GM23338 (cell line): ENCODE results near the gene CYP4B1. TPM values are rescaled to one million over a fixed set of nuclear protein-coding genes. Genes with fewer than 3 reads are reported as not detected.

Source experiments
- ATAC-seq: fragments of 200-7000 bp; cut with Tn5 transposase; 3 replicates; pipeline ENCODE4 v1.9.1; 2020
- DNase-seq: peaks from one replicate; pipeline ENCODE4 v3.0.0-alpha.2; 2015; ENCODE audit warnings: low spot score
- H2AFZ ChIP-seq: fragments of 200-600 bp; sonication (generic); 2 replicates; pipeline ENCODE4 v1.8.0; 2016; ENCODE audit warnings: antibody characterized with exemption, mild to moderate bottlenecking, moderate library complexity
- H3F3A ChIP-seq: fragments of 200-600 bp; sonication (generic); replicated peaks from 2 replicates; pipeline ENCODE4 v1.8.0; 2017; ENCODE audit warnings: antibody characterized with exemption, mixed run types, low read depth
- H3K27ac ChIP-seq: fragments of 200-600 bp; sonication (generic); 2 replicates; pipeline ENCODE4 v1.6.1; 2016; ENCODE audit warnings: low read depth
- H3K27me3 ChIP-seq: fragments of 200-600 bp; sonication (generic); 2 replicates; pipeline ENCODE4 v1.8.0; 2016; ENCODE audit warnings: mild to moderate bottlenecking, mixed run types, moderate library complexity; ENCODE audit not compliant: insufficient read depth
- H3K36me3 ChIP-seq: fragments of 200-600 bp; sonication (generic); 2 replicates; pipeline ENCODE4 v1.8.0; 2016; ENCODE audit warnings: mild to moderate bottlenecking; ENCODE audit not compliant: insufficient read depth
- H3K4me1 ChIP-seq: fragments of 200-600 bp; sonication (generic); 2 replicates; pipeline ENCODE4 v1.8.0; 2016; ENCODE audit warnings: mild to moderate bottlenecking, moderate library complexity; ENCODE audit not compliant: insufficient read depth
- H3K4me2 ChIP-seq: fragments of 200-600 bp; sonication (generic); 2 replicates; pipeline ENCODE4 v1.7.1; 2017; ENCODE audit warnings: mixed run types
- H3K4me3 ChIP-seq: fragments of 200-600 bp; sonication (generic); 2 replicates; pipeline ENCODE4 v1.6.1; 2016; ENCODE audit warnings: mixed run types
- H3K79me2 ChIP-seq: fragments of 200-600 bp; sonication (generic); replicated peaks from 2 replicates; pipeline ENCODE4 v1.8.0; 2017; ENCODE audit warnings: mild to moderate bottlenecking; ENCODE audit not compliant: insufficient read depth
- H3K9me2 ChIP-seq: fragments of 200-600 bp; sonication (generic); 2 replicates; pipeline ENCODE4 v1.8.0; 2017; ENCODE audit not compliant: insufficient read depth
- H4K20me1 ChIP-seq: fragments of 200-600 bp; sonication (generic); replicated peaks from 2 replicates; pipeline ENCODE4 v1.8.0; 2017; ENCODE audit warnings: mild to moderate bottlenecking; ENCODE audit not compliant: insufficient read depth
- H3K27ac Mint-ChIP-seq: 2 replicates; pipeline ENCODE4 v1.8.0; 2020; ENCODE audit warnings: inconsistent platforms, mild to moderate bottlenecking, moderate library complexity, mixed read lengths
- H3K27me3 Mint-ChIP-seq: 3 replicates; pipeline ENCODE4 v1.8.0; 2022; ENCODE audit warnings: low read depth, mild to moderate bottlenecking, moderate library complexity, mixed read lengths, inconsistent platforms; ENCODE audit not compliant: insufficient read depth, poor library complexity
- H3K36me3 Mint-ChIP-seq: 3 replicates; pipeline ENCODE4 v1.8.0; 2021; ENCODE audit warnings: low read depth, mild to moderate bottlenecking, inconsistent platforms, moderate library complexity, mixed read lengths
- H3K4me1 Mint-ChIP-seq: 3 replicates; pipeline ENCODE4 v1.8.0; 2020; ENCODE audit warnings: mild to moderate bottlenecking, inconsistent platforms, mixed read lengths
- H3K4me3 Mint-ChIP-seq: 3 replicates; pipeline ENCODE4 v1.8.0; 2021; ENCODE audit warnings: moderate library complexity, mild to moderate bottlenecking, inconsistent platforms, mixed read lengths
- H3K9me3 Mint-ChIP-seq: 3 replicates; pipeline ENCODE4 v1.8.0; 2020; ENCODE audit warnings: moderate library complexity, mild to moderate bottlenecking, inconsistent platforms, mixed read lengths
- CREB1 ChIP-seq: fragments of 250-450 bp; sonication (Bioruptor Pico); IDR thresholded peaks from 2 replicates; pipeline ENCODE4 v1.5.0; 2020; ENCODE audit warnings: low read depth, mild to moderate bottlenecking, moderate library complexity
- JUNB ChIP-seq: IDR thresholded peaks from one replicate; pipeline ENCODE4 v1.6.1; 2016; ENCODE audit warnings: antibody characterized with exemption; ENCODE audit not compliant: unreplicated experiment
- NANOG ChIP-seq: IDR thresholded peaks from 2 replicates; pipeline ENCODE4 v1.6.1; 2016; ENCODE audit warnings: antibody characterized with exemption, borderline replicate concordance
- STAT1 ChIP-seq: IDR thresholded peaks from one replicate; pipeline ENCODE4 v1.6.1; 2016; ENCODE audit warnings: antibody characterized with exemption; ENCODE audit not compliant: unreplicated experiment
- ZNF114 ChIP-seq: fragments of 250-450 bp; sonication (Bioruptor Pico); IDR thresholded peaks from 2 replicates; pipeline ENCODE4 v1.5.0; 2020; ENCODE audit warnings: mild to moderate bottlenecking, moderate library complexity
- ZNF331 ChIP-seq: fragments of 250-450 bp; sonication (Bioruptor Pico); IDR thresholded peaks from 2 replicates; pipeline ENCODE4 v1.5.0; 2020; ENCODE audit warnings: low read depth, mild to moderate bottlenecking, moderate library complexity
- polyA plus RNA-seq: library from polyadenylated mRNA; unstranded; fragments of >200 nt; fragmentation: Nextera tagmentation; extraction: Ambion mirVana; gene quantifications from 2 replicates; pipeline ENCODE4 v1.2.1, GENCODE V29; 2016
- total RNA-seq: library from RNA; depleted of rRNA; stranded (reverse); fragments of >200 nt; shearing (Covaris generic); gene quantifications from 2 replicates; pipeline ENCODE4 v1.2.3, GENCODE V29; 2014
- TF ChIP-seq, protein P1 (sequence below), 2 experiments: fragments of 200-600 bp in 1 of 2; sonication (generic) in 1 of 2; conservative IDR thresholded peaks; 2 replicates each; pipeline versions ENCODE4 v1.5.1 to v1.6.1; 2016 to 2017; ENCODE audit warnings: antibody characterized with exemption in 2 of 2, low read depth in 2 of 2, mild to moderate bottlenecking in 2 of 2, moderate library complexity in 1 of 2
- TF ChIP-seq, protein P2 (sequence below): IDR thresholded peaks from one replicate; pipeline ENCODE4 v1.6.1; 2018; ENCODE audit warnings: antibody characterized with exemption; ENCODE audit not compliant: unreplicated experiment

Gene CYP4B1
- total and polyA plus RNA-seq, 2 experiments from 2014 or later: not detected

DNA sequence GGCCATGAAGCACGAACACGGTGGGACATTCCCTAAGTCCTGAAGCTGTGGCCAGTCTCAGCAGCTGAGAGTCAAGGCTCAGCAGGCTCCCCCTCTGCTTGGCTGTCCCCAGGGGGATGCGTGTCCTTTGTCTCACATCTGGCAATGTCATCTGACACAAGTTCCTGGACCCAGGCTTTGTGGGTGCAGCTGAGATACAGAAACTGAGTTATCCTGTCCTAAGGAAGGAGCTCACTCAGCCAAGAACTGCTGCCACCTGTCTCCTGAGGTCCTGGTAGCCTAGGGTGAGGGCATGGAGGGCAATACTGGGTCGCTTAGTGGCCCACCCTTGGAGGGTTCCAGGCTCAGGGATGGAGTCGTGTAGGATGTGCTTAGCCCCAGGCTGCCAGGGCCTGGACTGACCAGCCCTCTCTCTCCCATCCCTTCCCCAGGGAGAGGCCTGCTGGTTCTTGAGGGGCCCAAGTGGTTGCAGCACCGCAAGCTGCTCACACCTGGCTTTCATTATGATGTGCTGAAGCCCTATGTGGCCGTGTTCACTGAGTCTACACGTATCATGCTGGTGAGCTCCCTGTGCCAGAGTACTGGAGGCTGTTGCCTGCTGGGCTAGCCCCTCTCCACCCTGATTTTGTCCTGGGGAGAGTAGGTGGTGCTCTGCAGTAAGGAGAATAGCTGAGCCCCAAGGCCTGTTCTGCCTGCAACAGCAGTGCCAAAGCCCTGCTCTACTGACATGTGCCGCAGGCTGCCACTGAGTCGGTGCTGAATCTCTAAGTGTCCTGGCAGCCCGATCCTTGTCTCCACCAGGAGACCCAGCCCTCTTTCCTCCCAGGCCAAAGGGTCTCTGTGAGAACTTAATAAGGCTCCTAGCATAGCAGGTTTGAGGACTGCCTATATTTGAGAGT, 13.5 kb downstream of the CYP4B1 start:
- Mint-ChIP-seq H3K9me3 (peaks cover 7% of the 10 kb centered on the region), H3K4me3 (no peak overlapping the region), H3K27ac (no peak overlapping the region), H3K27me3 (peaks cover 2% of the 10 kb centered on the region), H3K4me1 (no peaks in the 10 kb centered on the region), H3K36me3 (no peaks in the 10 kb centered on the region; the same call in 2 of the 3 replicates)
- DNase-seq (no peak), ATAC-seq (no peak)
- no peaks in the 10 kb centered on the region for H3K27me3 ChIP-seq
- TF ChIP-seq, protein P1, sequence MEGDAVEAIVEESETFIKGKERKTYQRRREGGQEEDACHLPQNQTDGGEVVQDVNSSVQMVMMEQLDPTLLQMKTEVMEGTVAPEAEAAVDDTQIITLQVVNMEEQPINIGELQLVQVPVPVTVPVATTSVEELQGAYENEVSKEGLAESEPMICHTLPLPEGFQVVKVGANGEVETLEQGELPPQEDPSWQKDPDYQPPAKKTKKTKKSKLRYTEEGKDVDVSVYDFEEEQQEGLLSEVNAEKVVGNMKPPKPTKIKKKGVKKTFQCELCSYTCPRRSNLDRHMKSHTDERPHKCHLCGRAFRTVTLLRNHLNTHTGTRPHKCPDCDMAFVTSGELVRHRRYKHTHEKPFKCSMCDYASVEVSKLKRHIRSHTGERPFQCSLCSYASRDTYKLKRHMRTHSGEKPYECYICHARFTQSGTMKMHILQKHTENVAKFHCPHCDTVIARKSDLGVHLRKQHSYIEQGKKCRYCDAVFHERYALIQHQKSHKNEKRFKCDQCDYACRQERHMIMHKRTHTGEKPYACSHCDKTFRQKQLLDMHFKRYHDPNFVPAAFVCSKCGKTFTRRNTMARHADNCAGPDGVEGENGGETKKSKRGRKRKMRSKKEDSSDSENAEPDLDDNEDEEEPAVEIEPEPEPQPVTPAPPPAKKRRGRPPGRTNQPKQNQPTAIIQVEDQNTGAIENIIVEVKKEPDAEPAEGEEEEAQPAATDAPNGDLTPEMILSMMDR (conservative IDR thresholded peaks at IDR 0.05; ENCODE audit: low read depth in 2 of 2): no peak
- H3K36me3 ChIP-seq: no peaks in the 10 kb centered on the region
- no peaks in the 10 kb centered on the region for H3K9me2 ChIP-seq
- no peaks in the 10 kb centered on the region for H3K4me1 ChIP-seq
- H3K27ac ChIP-seq: no peak overlapping the region
- H2AFZ ChIP-seq: no peak overlapping the region
- no peaks in the 10 kb centered on the region for H3K79me2 ChIP-seq
- no peak overlapping the region for H3K4me2 ChIP-seq
- H4K20me1 ChIP-seq: no peaks in the 10 kb centered on the region
- no peaks in the 10 kb centered on the region for H3F3A ChIP-seq
- H3K4me3 ChIP-seq: no peak overlapping the region

DNA sequence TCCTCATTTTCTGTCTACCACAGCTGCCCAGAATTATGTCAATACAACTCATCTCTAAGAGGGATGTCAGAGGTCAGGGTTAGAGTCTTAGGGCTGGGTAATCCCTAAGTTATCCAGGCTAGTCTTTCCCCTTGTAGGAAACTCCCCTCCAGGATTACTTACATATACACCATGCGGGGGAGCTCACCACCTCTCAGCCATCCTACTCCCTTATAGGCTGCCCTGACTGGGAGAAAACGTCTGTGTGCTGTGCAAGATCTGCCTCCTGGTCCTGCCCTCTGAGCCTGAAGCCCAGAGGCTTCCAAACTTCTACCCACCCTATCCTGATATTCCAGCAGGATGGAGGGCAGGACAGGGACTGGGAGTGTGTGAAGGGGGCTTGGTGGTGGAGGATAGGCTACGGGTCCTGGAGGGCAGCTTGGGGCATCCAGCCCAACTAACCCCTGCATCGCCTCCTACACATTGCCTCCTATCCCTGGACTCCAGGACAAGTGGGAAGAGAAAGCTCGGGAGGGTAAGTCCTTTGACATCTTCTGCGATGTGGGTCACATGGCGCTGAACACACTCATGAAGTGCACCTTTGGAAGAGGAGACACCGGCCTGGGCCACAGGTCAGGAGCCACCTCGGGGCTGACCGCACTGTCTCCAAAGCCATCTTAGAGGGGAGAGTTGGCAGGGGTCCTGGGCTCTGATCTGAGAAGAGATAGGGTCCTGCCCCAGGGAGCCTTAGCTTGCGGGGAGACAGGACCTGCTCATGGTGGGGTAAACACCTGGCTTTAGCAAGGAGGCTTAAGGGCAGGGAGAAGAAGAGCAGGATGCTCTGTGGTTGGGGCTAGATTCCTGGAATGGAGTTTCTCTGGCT, 14.4 kb downstream of the CYP4B1 start:
- no peak overlapping the region for H3K27ac Mint-ChIP-seq
- Histone ChIP-seq H3K36me3 (no peaks in the 10 kb centered on the region), H4K20me1 (no peaks in the 10 kb centered on the region), H3F3A (no peaks in the 10 kb centered on the region), H3K79me2 (no peaks in the 10 kb centered on the region), H3K4me1 (no peaks in the 10 kb centered on the region), H3K27ac (no peak overlapping the region), H3K9me2 (no peaks in the 10 kb centered on the region), H2AFZ (no peak overlapping the region), H3K4me3 (no peak overlapping the region), H3K27me3 (no peaks in the 10 kb centered on the region), H3K4me2 (no peak overlapping the region)
- H3K4me1 Mint-ChIP-seq: no peaks in the 10 kb centered on the region
- H3K27me3 Mint-ChIP-seq: peaks cover 2% of the 10 kb centered on the region
- H3K4me3 Mint-ChIP-seq: no peak overlapping the region
- DNase-seq: no peak
- TF ChIP-seq, protein P1 (conservative IDR thresholded peaks at IDR 0.05; ENCODE audit: low read depth in 2 of 2): no peak
- TF ChIP-seq NANOG (no peak), CREB1 (CRISPR knock-in tag) (no peak), STAT1 (no peak), ZNF331 (CRISPR knock-in tag) (no peak), ZNF114 (CRISPR knock-in tag) (no peak), JUNB (no peak)
- TF ChIP-seq, protein P2, sequence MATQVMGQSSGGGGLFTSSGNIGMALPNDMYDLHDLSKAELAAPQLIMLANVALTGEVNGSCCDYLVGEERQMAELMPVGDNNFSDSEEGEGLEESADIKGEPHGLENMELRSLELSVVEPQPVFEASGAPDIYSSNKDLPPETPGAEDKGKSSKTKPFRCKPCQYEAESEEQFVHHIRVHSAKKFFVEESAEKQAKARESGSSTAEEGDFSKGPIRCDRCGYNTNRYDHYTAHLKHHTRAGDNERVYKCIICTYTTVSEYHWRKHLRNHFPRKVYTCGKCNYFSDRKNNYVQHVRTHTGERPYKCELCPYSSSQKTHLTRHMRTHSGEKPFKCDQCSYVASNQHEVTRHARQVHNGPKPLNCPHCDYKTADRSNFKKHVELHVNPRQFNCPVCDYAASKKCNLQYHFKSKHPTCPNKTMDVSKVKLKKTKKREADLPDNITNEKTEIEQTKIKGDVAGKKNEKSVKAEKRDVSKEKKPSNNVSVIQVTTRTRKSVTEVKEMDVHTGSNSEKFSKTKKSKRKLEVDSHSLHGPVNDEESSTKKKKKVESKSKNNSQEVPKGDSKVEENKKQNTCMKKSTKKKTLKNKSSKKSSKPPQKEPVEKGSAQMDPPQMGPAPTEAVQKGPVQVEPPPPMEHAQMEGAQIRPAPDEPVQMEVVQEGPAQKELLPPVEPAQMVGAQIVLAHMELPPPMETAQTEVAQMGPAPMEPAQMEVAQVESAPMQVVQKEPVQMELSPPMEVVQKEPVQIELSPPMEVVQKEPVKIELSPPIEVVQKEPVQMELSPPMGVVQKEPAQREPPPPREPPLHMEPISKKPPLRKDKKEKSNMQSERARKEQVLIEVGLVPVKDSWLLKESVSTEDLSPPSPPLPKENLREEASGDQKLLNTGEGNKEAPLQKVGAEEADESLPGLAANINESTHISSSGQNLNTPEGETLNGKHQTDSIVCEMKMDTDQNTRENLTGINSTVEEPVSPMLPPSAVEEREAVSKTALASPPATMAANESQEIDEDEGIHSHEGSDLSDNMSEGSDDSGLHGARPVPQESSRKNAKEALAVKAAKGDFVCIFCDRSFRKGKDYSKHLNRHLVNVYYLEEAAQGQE: no peak
- no peaks in the 10 kb centered on the region for H3K36me3 Mint-ChIP-seq
- no peak for ATAC-seq
- no peaks in the 10 kb centered on the region; the same call in 2 of the 3 replicates for H3K9me3 Mint-ChIP-seq
